Measurements from ENCODE around the gene TMEM97. TPM values are rescaled to one million over a fixed set of nuclear protein-coding genes. Genes with fewer than 3 reads are reported as not detected.

The TMEM97 gene
- total and polyA plus RNA-seq, 4 donors, result 1.5 to 4.1 (median 2.1) TPM

GRCh38 chr17:28320215-28321061, 1.4 kb downstream of the TMEM97 start:
- no peak overlapping the region for H3K4me3 ChIP-seq (ENCODE audit: low read length in 2 of 2)
- intact Hi-C loops (cut with DNase I), result no loop called here

GRCh38 chr17:28324267-28324745, 5.3 kb downstream of the TMEM97 start:
- no peak overlapping the region for H3K4me3 ChIP-seq (ENCODE audit: low read length in 2 of 2)
- no peaks in the 10 kb centered on the region for H3K27me3 ChIP-seq (ENCODE audit: control insufficient read depth in 1 of 2, insufficient read depth in 2 of 2, low read length in 1 of 2)
- H3K36me3 ChIP-seq (ENCODE audit: control insufficient read depth in 1 of 2, insufficient read depth in 2 of 2, low read length in 1 of 2), result peaks cover 2 to 5% of the 10 kb centered on the region in 2 donors
- no peaks in the 10 kb centered on the region for H3K4me1 ChIP-seq (ENCODE audit: control insufficient read depth in 1 of 2, insufficient read depth in 2 of 2, low read length in 2 of 2)
- WGBS, 2 donors, result 78 to 82% methylated on average over 5 of the region's 5 CpGs
- no peaks in the 10 kb centered on the region for H3K9me3 ChIP-seq (ENCODE audit: control insufficient read depth, low read length)
- ATAC-seq (ENCODE audit: low FRiP score) (no peak), DNase-seq (no peak)
- no peak overlapping the region for H3K27ac ChIP-seq (ENCODE audit: low read depth in 1 of 2, low read length in 2 of 2)
- intact Hi-C loops (cut with DNase I), result no loop called here

More at GRCh38 chr17:28320215-28321061, 1.4 kb downstream of the TMEM97 start:
- Histone ChIP-seq H3K4me1 (ENCODE audit: control insufficient read depth in 1 of 2, insufficient read depth in 2 of 2, low read length in 2 of 2) (no peaks in the 10 kb centered on the region), H3K27me3 (ENCODE audit: control insufficient read depth in 1 of 2, insufficient read depth in 2 of 2, low read length in 1 of 2) (no peaks in the 10 kb centered on the region), H3K9me3 (ENCODE audit: control insufficient read depth, low read length) (no peaks in the 10 kb centered on the region), H3K27ac (ENCODE audit: low read depth in 1 of 2, low read length in 2 of 2) (no peak overlapping the region), H3K36me3 (ENCODE audit: control insufficient read depth in 1 of 2, insufficient read depth in 2 of 2, low read length in 1 of 2) (no peaks in the 10 kb centered on the region)
- 72% methylated on average over 8 of the region's 8 CpGs for WGBS, 2 donors
- ATAC-seq (ENCODE audit: low FRiP score), result no peak
- DNase-seq, result no peak

- intact Hi-C loops (cut with DNase I), result no loop called here
Measured at GRCh38 chr17:28324781-28325180, 5.8 kb downstream of the TMEM97 start.

DNA sequence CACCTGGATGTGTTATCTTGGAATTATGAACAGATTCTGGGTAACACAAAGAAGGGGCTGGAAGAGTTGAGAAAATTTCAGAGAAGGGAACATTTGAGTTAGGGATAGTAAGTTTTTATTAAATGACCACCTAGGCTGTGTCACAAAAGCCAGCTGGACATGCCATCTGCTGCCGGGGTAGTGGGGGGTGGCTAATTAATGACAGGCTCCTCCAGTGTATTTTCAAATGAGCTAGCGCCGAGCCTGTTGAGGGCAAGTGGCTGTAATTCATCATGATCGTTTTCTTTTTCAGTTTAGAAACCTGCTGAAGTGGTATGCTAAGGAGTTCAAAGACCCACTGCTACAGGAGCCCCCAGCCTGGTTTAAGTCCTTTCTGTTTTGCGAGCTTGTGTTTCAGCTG, 6.2 kb downstream of the TMEM97 start:
- no peaks in the 10 kb centered on the region for H3K27me3 ChIP-seq (ENCODE audit: control insufficient read depth in 1 of 2, insufficient read depth in 2 of 2, low read length in 1 of 2)
- H3K27ac ChIP-seq (ENCODE audit: low read depth in 1 of 2, low read length in 2 of 2), result no peak overlapping the region
- WGBS, 2 donors, result 46 to 52% methylated on average over 5 of the region's 5 CpGs
- no peak overlapping the region for H3K4me3 ChIP-seq (ENCODE audit: low read length in 2 of 2)
- ATAC-seq (ENCODE audit: low FRiP score), result no peak
- no peaks in the 10 kb centered on the region for H3K4me1 ChIP-seq (ENCODE audit: control insufficient read depth in 1 of 2, insufficient read depth in 2 of 2, low read length in 2 of 2)
- intact Hi-C loops (cut with DNase I), result no loop called here
- H3K9me3 ChIP-seq (ENCODE audit: control insufficient read depth, low read length), result no peaks in the 10 kb centered on the region
- peaks cover 2 to 5% of the 10 kb centered on the region in 2 donors for H3K36me3 ChIP-seq (ENCODE audit: control insufficient read depth in 1 of 2, insufficient read depth in 2 of 2, low read length in 1 of 2)
- peak in 1 of 2 donors; percentile 17 for DNase-seq

More at GRCh38 chr17:28324781-28325180, 5.8 kb downstream of the TMEM97 start:
- whole genome bisulfite sequencing, 2 donors, result 87 to 89% methylated on average over 3 of the region's 3 CpGs
- H3K9me3 ChIP-seq (ENCODE audit: control insufficient read depth, low read length), result no peaks in the 10 kb centered on the region
- H3K36me3 ChIP-seq (ENCODE audit: control insufficient read depth in 1 of 2, insufficient read depth in 2 of 2, low read length in 1 of 2), result peaks cover 2 to 5% of the 10 kb centered on the region in 2 donors
- H3K27me3 ChIP-seq (ENCODE audit: control insufficient read depth in 1 of 2, insufficient read depth in 2 of 2, low read length in 1 of 2), result no peaks in the 10 kb centered on the region
- H3K4me3 ChIP-seq (ENCODE audit: low read length in 2 of 2), result no peak overlapping the region
- ATAC-seq (ENCODE audit: low FRiP score) (no peak), DNase-seq (no peak)
- no peaks in the 10 kb centered on the region for H3K4me1 ChIP-seq (ENCODE audit: control insufficient read depth in 1 of 2, insufficient read depth in 2 of 2, low read length in 2 of 2)
- no peak overlapping the region for H3K27ac ChIP-seq (ENCODE audit: low read depth in 1 of 2, low read length in 2 of 2)

GRCh38 chr17:28326114-28326513, 7.1 kb downstream of the TMEM97 start:
- ATAC-seq (ENCODE audit: low FRiP score), result no peak
- intact Hi-C loops (cut with DNase I), result no loop called here
- Histone ChIP-seq H3K36me3 (ENCODE audit: control insufficient read depth in 1 of 2, insufficient read depth in 2 of 2, low read length in 1 of 2) (peaks cover 5 to 6% of the 10 kb centered on the region in 2 donors), H3K4me1 (ENCODE audit: control insufficient read depth in 1 of 2, insufficient read depth in 2 of 2, low read length in 2 of 2) (no peaks in the 10 kb centered on the region), H3K27me3 (ENCODE audit: control insufficient read depth in 1 of 2, insufficient read depth in 2 of 2, low read length in 1 of 2) (no peaks in the 10 kb centered on the region), H3K27ac (ENCODE audit: low read depth in 1 of 2, low read length in 2 of 2) (no peak overlapping the region), H3K9me3 (ENCODE audit: control insufficient read depth, low read length) (no peaks in the 10 kb centered on the region), H3K4me3 (ENCODE audit: low read length in 2 of 2) (no peak overlapping the region)
- no peak for DNase-seq
- WGBS, 2 donors, result 84 to 85% methylated on average over 7 of the region's 7 CpGs

GRCh38 chr17:28327031-28327607, 8.1 kb downstream of the TMEM97 start:
- Histone ChIP-seq H3K27ac (ENCODE audit: low read depth in 1 of 2, low read length in 2 of 2) (no peak overlapping the region), H3K9me3 (ENCODE audit: control insufficient read depth, low read length) (no peaks in the 10 kb centered on the region), H3K27me3 (ENCODE audit: control insufficient read depth in 1 of 2, insufficient read depth in 2 of 2, low read length in 1 of 2) (no peaks in the 10 kb centered on the region), H3K36me3 (ENCODE audit: control insufficient read depth in 1 of 2, insufficient read depth in 2 of 2, low read length in 1 of 2) (peaks cover 5 to 7% of the 10 kb centered on the region in 2 donors), H3K4me1 (ENCODE audit: control insufficient read depth in 1 of 2, insufficient read depth in 2 of 2, low read length in 2 of 2) (no peaks in the 10 kb centered on the region), H3K4me3 (ENCODE audit: low read length in 2 of 2) (no peak overlapping the region)
- ATAC-seq (ENCODE audit: low FRiP score) (no peak), DNase-seq (peak in 1 of 2 donors; percentile 24)
- WGBS, 2 donors, result 88% methylated on average over 9 of the region's 9 CpGs
- intact Hi-C loops (cut with DNase I), result no loop called here

DNA sequence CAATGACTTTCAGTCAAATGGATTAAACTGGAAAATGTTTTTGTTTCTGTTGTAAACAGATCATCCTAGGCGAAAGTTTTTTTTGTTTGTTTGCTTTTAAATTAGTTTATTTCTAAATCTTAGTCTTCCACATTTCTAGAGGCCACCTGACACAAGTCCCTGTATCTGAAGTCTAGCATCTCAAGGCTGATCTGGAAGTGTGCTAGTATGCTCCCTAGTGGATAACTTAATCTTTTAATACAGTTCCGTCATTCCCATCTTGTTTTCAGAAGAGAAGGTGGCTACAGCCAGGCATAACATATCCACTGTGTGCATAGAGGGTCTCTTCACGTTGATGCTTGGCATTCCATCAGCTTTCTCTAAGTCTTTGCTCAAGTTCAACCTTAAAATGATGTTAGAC, 8.7 kb downstream of the TMEM97 start:
- ATAC-seq (ENCODE audit: low FRiP score), result no peak
- intact Hi-C loops (cut with DNase I), result no loop called here
- Histone ChIP-seq H3K36me3 (ENCODE audit: control insufficient read depth in 1 of 2, insufficient read depth in 2 of 2, low read length in 1 of 2) (peaks cover 5 to 7% of the 10 kb centered on the region in 2 donors), H3K4me3 (ENCODE audit: low read length in 2 of 2) (no peak overlapping the region), H3K27me3 (ENCODE audit: control insufficient read depth in 1 of 2, insufficient read depth in 2 of 2, low read length in 1 of 2) (no peaks in the 10 kb centered on the region), H3K9me3 (ENCODE audit: control insufficient read depth, low read length) (no peaks in the 10 kb centered on the region), H3K4me1 (ENCODE audit: control insufficient read depth in 1 of 2, insufficient read depth in 2 of 2, low read length in 2 of 2) (no peaks in the 10 kb centered on the region), H3K27ac (ENCODE audit: low read depth in 1 of 2, low read length in 2 of 2) (no peak overlapping the region)
- no peak for DNase-seq
- 45 to 46% methylated on average over 3 of the region's 3 CpGs for WGBS, 2 donors

- 48 to 60% methylated on average over 4 of the region's 4 CpGs for WGBS, 2 donors
- Histone ChIP-seq H3K27ac (ENCODE audit: low read depth in 1 of 2, low read length in 2 of 2) (no peak overlapping the region), H3K9me3 (ENCODE audit: control insufficient read depth, low read length) (no peaks in the 10 kb centered on the region), H3K27me3 (ENCODE audit: control insufficient read depth in 1 of 2, insufficient read depth in 2 of 2, low read length in 1 of 2) (no peaks in the 10 kb centered on the region), H3K36me3 (ENCODE audit: control insufficient read depth in 1 of 2, insufficient read depth in 2 of 2, low read length in 1 of 2) (peaks cover 5 to 7% of the 10 kb centered on the region in 2 donors), H3K4me3 (ENCODE audit: low read length in 2 of 2) (no peak overlapping the region), H3K4me1 (ENCODE audit: control insufficient read depth in 1 of 2, insufficient read depth in 2 of 2, low read length in 2 of 2) (no peaks in the 10 kb centered on the region)
- no peak for ATAC-seq (ENCODE audit: low FRiP score)
- no peak for DNase-seq
- intact Hi-C loops (cut with DNase I), result no loop called here
Measured at GRCh38 chr17:28328325-28328724, 9.3 kb downstream of the TMEM97 start.

Measured in aorta (tissue), 5 donors.